Karpas-422 (cell line): ENCODE measurements around the gene C21orf91. TPM values are rescaled to one million over a fixed set of nuclear protein-coding genes. Genes with fewer than 3 reads are reported as not detected.

ENCODE experiments used
- DNase-seq: peaks from one replicate; pipeline ENCODE4 v3.0.0-alpha.2; 2015
- H2AFZ ChIP-seq: fragments of 200-600 bp; sonication (generic); 2 replicates; pipeline ENCODE4 v1.6.1; 2014; ENCODE audit warnings: antibody characterized with exemption, low read length, mixed read lengths
- H3K27ac ChIP-seq: fragments of 200-600 bp; sonication (generic); 2 replicates; pipeline ENCODE4 v1.5.1; 2014; ENCODE audit warnings: mild to moderate bottlenecking, low read length, moderate library complexity
- H3K27me3 ChIP-seq: fragments of 200-600 bp; sonication (generic); 2 replicates; pipeline ENCODE4 v1.6.1; 2014; ENCODE audit warnings: low read length, mixed read lengths
- H3K36me3 ChIP-seq: fragments of 200-600 bp; sonication (generic); 2 replicates; pipeline ENCODE4 v1.6.1; 2014; ENCODE audit warnings: low read length, mixed read lengths; ENCODE audit not compliant: insufficient read depth
- H3K4me1 ChIP-seq: fragments of 200-600 bp; sonication (generic); 2 replicates; pipeline ENCODE4 v1.6.1; 2014; ENCODE audit warnings: mild to moderate bottlenecking, low read length, mixed read lengths
- H3K4me2 ChIP-seq: fragments of 200-600 bp; sonication (generic); 2 replicates; pipeline ENCODE4 v1.6.1; 2014; ENCODE audit warnings: low read length, low read depth, mild to moderate bottlenecking; ENCODE audit not compliant: poor library complexity, severe bottlenecking
- H3K4me3 ChIP-seq: fragments of 200-600 bp; sonication (generic); 2 replicates; pipeline ENCODE4 v1.5.1; 2014; ENCODE audit warnings: mild to moderate bottlenecking, antibody characterized with exemption, low read length, mixed read lengths
- H3K79me2 ChIP-seq: fragments of 200-600 bp; sonication (generic); 2 replicates; pipeline ENCODE4 v1.6.1; 2014; ENCODE audit warnings: mild to moderate bottlenecking, low read length, mixed read lengths
- H3K9ac ChIP-seq: fragments of 200-600 bp; sonication (generic); 2 replicates; pipeline ENCODE4 v1.6.0; 2014; ENCODE audit warnings: low read length
- H3K9me2 ChIP-seq: fragments of 200-600 bp; sonication (generic), shearing (Covaris generic); replicated peaks from 2 replicates; pipeline ENCODE4 v1.6.0; 2014; ENCODE audit warnings: mild to moderate bottlenecking, low read length, moderate library complexity; ENCODE audit not compliant: insufficient read depth
- H3K9me3 ChIP-seq: fragments of 300-700, 200-600 bp; sonication (generic); 2 replicates; pipeline ENCODE4 v1.6.1; 2014; ENCODE audit warnings: low read length, mixed read lengths
- H4K20me1 ChIP-seq: fragments of 200-600 bp; sonication (generic); 2 replicates; pipeline ENCODE4 v1.6.1; 2014; ENCODE audit warnings: mild to moderate bottlenecking, antibody characterized with exemption, low read length, low read depth; ENCODE audit not compliant: insufficient read depth
- total RNA-seq: library from RNA; depleted of rRNA; stranded (reverse); fragments of >200 nt; shearing (Covaris generic); gene quantifications from 2 replicates; pipeline ENCODE4 v1.2.3, GENCODE V29; 2014; ENCODE audit warnings: low replicate concordance

Gene C21orf91
- total RNA-seq, 1 experiment from 2014 or later = 37.4 TPM

- no peak overlapping the region for H3K27ac ChIP-seq
- H2AFZ ChIP-seq = no peak overlapping the region
Observed at GRCh38 chr21:17763288-17764037, 55.7 kb downstream of the C21orf91 start.

GRCh38 chr21:17759511-17760178 is 59.5 kb downstream of the C21orf91 start:
- H3K4me2 ChIP-seq = no peak overlapping the region
- DNase-seq = no peak
- no peaks in the 10 kb centered on the region for H3K27me3 ChIP-seq
- no peaks in the 10 kb centered on the region for H3K36me3 ChIP-seq
- peaks cover 1% of the 10 kb centered on the region; the same call in 1 of the 2 replicates for H3K9me2 ChIP-seq
- H3K4me3 ChIP-seq = no peak overlapping the region
- H3K9me3 ChIP-seq = no peaks in the 10 kb centered on the region
- no peak overlapping the region for H3K9ac ChIP-seq
- no peak overlapping the region for H3K27ac ChIP-seq
- no peaks in the 10 kb centered on the region for H4K20me1 ChIP-seq
- no peak overlapping the region for H2AFZ ChIP-seq
- H3K4me1 ChIP-seq = no peaks in the 10 kb centered on the region
- H3K79me2 ChIP-seq = no peaks in the 10 kb centered on the region

More at GRCh38 chr21:17763288-17764037, 55.7 kb downstream of the C21orf91 start:
- no peaks in the 10 kb centered on the region for H3K79me2 ChIP-seq
- H3K4me2 ChIP-seq = no peak overlapping the region
- H3K36me3 ChIP-seq = no peaks in the 10 kb centered on the region
- H3K4me3 ChIP-seq = no peak overlapping the region
- DNase-seq = no peak
- H3K4me1 ChIP-seq = no peaks in the 10 kb centered on the region
- H3K9ac ChIP-seq = no peak overlapping the region
- H3K9me2 ChIP-seq = no peaks in the 10 kb centered on the region; the same call in 1 of the 2 replicates
- H4K20me1 ChIP-seq = no peaks in the 10 kb centered on the region
- no peaks in the 10 kb centered on the region for H3K27me3 ChIP-seq
- H3K9me3 ChIP-seq = no peaks in the 10 kb centered on the region

GRCh38 chr21:17758683-17759082 is 60.5 kb downstream of the C21orf91 start:
- Histone ChIP-seq H3K9me3 (no peaks in the 10 kb centered on the region), H3K27ac (no peak overlapping the region), H3K4me3 (no peak overlapping the region), H3K36me3 (no peaks in the 10 kb centered on the region), H3K9ac (no peak overlapping the region), H3K4me2 (no peak overlapping the region), H3K27me3 (no peaks in the 10 kb centered on the region), H3K79me2 (no peaks in the 10 kb centered on the region), H4K20me1 (no peaks in the 10 kb centered on the region), H2AFZ (no peak overlapping the region), H3K4me1 (no peaks in the 10 kb centered on the region), H3K9me2 (peaks cover 4% of the 10 kb centered on the region; the same call in 1 of the 2 replicates)
- DNase-seq = no peak

DNA sequence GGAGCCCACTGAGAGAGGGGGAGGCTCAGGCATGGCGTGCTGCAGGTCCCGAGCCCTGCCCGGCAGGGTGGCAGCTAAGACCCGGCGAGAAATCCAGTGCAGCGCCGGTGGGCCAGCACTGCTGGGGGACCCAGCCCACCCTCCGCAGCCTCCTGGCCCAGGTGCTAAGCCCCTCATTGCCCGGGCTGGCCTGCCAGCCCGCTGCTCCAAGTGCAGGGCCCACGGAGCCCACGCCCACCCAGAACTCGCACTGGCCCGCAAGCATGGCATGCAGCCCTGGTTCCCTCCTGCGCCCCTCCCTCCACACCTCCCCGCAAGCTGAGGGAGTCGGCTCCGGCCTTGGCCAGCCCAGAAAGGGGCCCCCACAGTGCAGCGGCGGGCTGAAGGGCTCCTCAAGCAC is 61.5 kb downstream of the C21orf91 start:
- H3K36me3 ChIP-seq = no peaks in the 10 kb centered on the region
- no peaks in the 10 kb centered on the region for H3K9me3 ChIP-seq
- no peaks in the 10 kb centered on the region for H3K27me3 ChIP-seq
- H3K4me1 ChIP-seq = no peaks in the 10 kb centered on the region
- no peak overlapping the region for H3K4me3 ChIP-seq
- H3K27ac ChIP-seq = no peak overlapping the region
- no peak overlapping the region for H2AFZ ChIP-seq
- no peak for DNase-seq
- H3K9me2 ChIP-seq = peaks cover 4% of the 10 kb centered on the region; the same call in 1 of the 2 replicates
- no peaks in the 10 kb centered on the region for H3K79me2 ChIP-seq
- H3K9ac ChIP-seq = no peak overlapping the region
- H4K20me1 ChIP-seq = no peaks in the 10 kb centered on the region
- H3K4me2 ChIP-seq = no peak overlapping the region

DNA sequence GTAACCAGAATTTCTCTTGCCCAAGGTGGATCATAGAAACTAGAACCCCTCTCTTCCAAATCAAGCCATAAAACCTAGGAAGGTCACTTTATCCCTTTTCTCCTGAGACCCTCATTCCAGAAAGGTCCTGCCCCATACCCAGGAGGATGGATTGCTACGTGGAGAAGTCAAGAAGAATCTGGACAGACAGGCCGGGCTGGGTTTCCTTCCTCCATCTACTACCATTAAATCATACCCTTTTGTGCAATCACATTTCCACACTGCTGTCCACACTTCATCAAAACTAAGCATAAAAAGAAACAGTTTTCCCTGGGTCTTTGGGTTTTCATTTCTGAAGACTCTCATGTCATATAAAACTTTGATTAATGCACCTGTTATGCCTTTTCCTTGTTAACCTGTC is 65.4 kb downstream of the C21orf91 start:
- Histone ChIP-seq H3K9me3 (no peaks in the 10 kb centered on the region), H3K27me3 (no peaks in the 10 kb centered on the region), H3K9ac (no peak overlapping the region), H3K27ac (no peak overlapping the region), H3K36me3 (no peaks in the 10 kb centered on the region), H3K4me1 (no peaks in the 10 kb centered on the region), H3K9me2 (0 out of 2 replicates have a peak, but pooled peaks cover 4% of the 10 kb centered on the region), H3K4me3 (no peak overlapping the region), H4K20me1 (no peaks in the 10 kb centered on the region), H3K4me2 (no peak overlapping the region), H2AFZ (no peak overlapping the region), H3K79me2 (no peaks in the 10 kb centered on the region)
- DNase-seq = no peak

DNA sequence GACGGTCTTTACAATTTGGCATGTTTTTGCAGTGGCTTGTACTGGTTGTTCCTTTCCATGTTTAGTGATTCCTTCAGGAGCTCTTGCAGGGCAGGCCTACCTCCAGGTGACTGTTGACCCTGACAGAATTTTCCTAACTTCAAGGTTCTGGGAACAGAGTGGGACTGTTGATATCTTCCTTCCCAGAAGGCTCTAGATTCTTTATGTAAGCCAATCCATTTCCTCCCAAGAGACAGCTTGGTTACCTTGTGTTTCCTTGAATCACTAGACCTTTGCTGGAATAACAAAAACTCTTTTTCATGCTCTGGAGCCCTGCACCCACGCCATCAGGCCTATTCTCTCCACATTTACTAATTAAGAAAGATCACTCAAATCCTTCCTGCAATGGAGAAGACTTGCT is 67.0 kb downstream of the C21orf91 start:
- Histone ChIP-seq H3K36me3 (no peaks in the 10 kb centered on the region), H3K27ac (no peak overlapping the region), H2AFZ (no peak overlapping the region), H3K4me3 (no peak overlapping the region), H3K4me1 (no peaks in the 10 kb centered on the region), H3K9ac (no peak overlapping the region), H3K9me2 (0 out of 2 replicates have a peak, but pooled peaks cover 4% of the 10 kb centered on the region), H3K79me2 (no peaks in the 10 kb centered on the region), H4K20me1 (no peaks in the 10 kb centered on the region), H3K4me2 (no peak overlapping the region), H3K9me3 (no peaks in the 10 kb centered on the region), H3K27me3 (no peaks in the 10 kb centered on the region)
- DNase-seq = no peak

DNA sequence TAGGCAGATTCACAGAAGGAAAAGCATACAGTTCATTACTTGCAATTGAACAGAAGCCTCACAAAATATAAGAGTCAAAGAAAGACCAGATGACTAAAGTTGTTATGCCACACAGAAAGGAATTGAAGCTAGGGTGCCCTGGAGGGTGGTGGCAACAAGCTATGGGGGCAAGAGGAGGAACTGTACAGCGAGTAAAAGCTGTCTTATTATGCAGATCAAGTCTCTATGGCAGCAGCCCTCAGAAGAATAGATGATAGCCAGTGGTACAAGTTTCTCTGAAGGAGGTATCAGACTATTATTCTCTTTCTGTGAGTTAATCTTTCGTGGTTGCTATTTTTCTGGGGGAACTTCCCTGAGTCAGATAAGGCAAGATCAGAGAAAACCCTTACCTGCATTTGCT is 72.2 kb downstream of the C21orf91 start:
- no peak overlapping the region for H3K4me2 ChIP-seq
- no peaks in the 10 kb centered on the region for H3K9me3 ChIP-seq
- no peak overlapping the region for H2AFZ ChIP-seq

GRCh38 chr21:17745086-17745485 is 74.1 kb downstream of the C21orf91 start:
- Histone ChIP-seq H3K36me3 (no peaks in the 10 kb centered on the region), H3K4me1 (no peaks in the 10 kb centered on the region), H3K4me3 (no peak overlapping the region), H2AFZ (no peak overlapping the region), H3K79me2 (no peaks in the 10 kb centered on the region), H4K20me1 (no peaks in the 10 kb centered on the region), H3K4me2 (no peak overlapping the region), H3K9ac (no peak overlapping the region), H3K27ac (no peak overlapping the region), H3K9me3 (no peaks in the 10 kb centered on the region), H3K27me3 (no peaks in the 10 kb centered on the region), H3K9me2 (no peaks in the 10 kb centered on the region)
- no peak for DNase-seq

More for the DNA sequence above, 72.2 kb downstream of the C21orf91 start:
- no peaks in the 10 kb centered on the region for H3K9me2 ChIP-seq
- no peak for DNase-seq
- no peaks in the 10 kb centered on the region for H3K4me1 ChIP-seq
- H3K9ac ChIP-seq = no peak overlapping the region
- no peak overlapping the region for H3K4me3 ChIP-seq
- H3K27ac ChIP-seq = no peak overlapping the region
- H4K20me1 ChIP-seq = no peaks in the 10 kb centered on the region
- H3K79me2 ChIP-seq = no peaks in the 10 kb centered on the region
- no peaks in the 10 kb centered on the region for H3K27me3 ChIP-seq
- H3K36me3 ChIP-seq = no peaks in the 10 kb centered on the region
